GM12872 (cell line): Measurements from ENCODE around the gene IFRD2.

Experiments
- CTCF ChIP-seq: IDR thresholded peaks from 3 replicates; pipeline ENCODE4 v1.5.1; 2011; ENCODE audit warnings: low read depth, mild to moderate bottlenecking, low read length, moderate library complexity; ENCODE audit not compliant: insufficient read depth

Gene IFRD2

GRCh38 chr3:50274371-50275104 lies 17.7 kb downstream of the IFRD2 start:
- peak; percentile 80 for TF ChIP-seq CTCF

GRCh38 chr3:50273689-50274065 lies 18.6 kb downstream of the IFRD2 start:
- TF ChIP-seq CTCF = no peak

GRCh38 chr3:50272911-50273688 lies 19.1 kb downstream of the IFRD2 start:
- peak; percentile 95 for TF ChIP-seq CTCF

GRCh38 chr3:50271314-50271936 lies 20.8 kb downstream of the IFRD2 start:
- no peak for TF ChIP-seq CTCF

- no peak for TF ChIP-seq CTCF
These were observed 21.6 kb downstream of the IFRD2 start for GRCh38 chr3:50270422-50271224.

GRCh38 chr3:50269977-50270413 lies 22.2 kb downstream of the IFRD2 start:
- no peak for TF ChIP-seq CTCF
